ENCODE results near the gene INPP1.

INPP1 gene

GRCh38 chr2:190354003-190354690 lies 10.8 kb downstream of the INPP1 start:
- TF ChIP-seq TEAD4 (IDR thresholded peaks at IDR 0.05) (no peak), YY1 (IDR thresholded peaks at IDR 0.05; ENCODE audit: low read depth) (no peak), EGR1 (IDR thresholded peaks at IDR 0.05) (no peak), FOXM1 (IDR thresholded peaks at IDR 0.05; ENCODE audit: borderline replicate concordance, low read depth) (no peak), NFIC (IDR thresholded peaks at IDR 0.05) (no peak), CREB1 (IDR thresholded peaks at IDR 0.05; ENCODE audit: low read depth) (no peak), EP300 (IDR thresholded peaks at IDR 0.05; ENCODE audit: borderline replicate concordance) (no peak), ZBTB7A (IDR thresholded peaks at IDR 0.05; ENCODE audit: low read depth) (no peak), TAF1 (IDR thresholded peaks at IDR 0.05; ENCODE audit: low read depth) (no peak), TCF12 (IDR thresholded peaks at IDR 0.05; ENCODE audit: low read depth) (no peak), RAD21 (IDR thresholded peaks at IDR 0.05; ENCODE audit: low read depth) (no peak), REST (IDR thresholded peaks at IDR 0.05; ENCODE audit: low read depth) (no peak), CEBPB (IDR thresholded peaks at IDR 0.05) (no peak)
- TF ChIP-seq, protein P1, sequence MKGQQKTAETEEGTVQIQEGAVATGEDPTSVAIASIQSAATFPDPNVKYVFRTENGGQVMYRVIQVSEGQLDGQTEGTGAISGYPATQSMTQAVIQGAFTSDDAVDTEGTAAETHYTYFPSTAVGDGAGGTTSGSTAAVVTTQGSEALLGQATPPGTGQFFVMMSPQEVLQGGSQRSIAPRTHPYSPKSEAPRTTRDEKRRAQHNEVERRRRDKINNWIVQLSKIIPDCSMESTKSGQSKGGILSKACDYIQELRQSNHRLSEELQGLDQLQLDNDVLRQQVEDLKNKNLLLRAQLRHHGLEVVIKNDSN (IDR thresholded peaks at IDR 0.05) = no peak
- TF ChIP-seq, protein P2, sequence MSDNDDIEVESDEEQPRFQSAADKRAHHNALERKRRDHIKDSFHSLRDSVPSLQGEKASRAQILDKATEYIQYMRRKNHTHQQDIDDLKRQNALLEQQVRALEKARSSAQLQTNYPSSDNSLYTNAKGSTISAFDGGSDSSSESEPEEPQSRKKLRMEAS (IDR thresholded peaks at IDR 0.05) = no peak

DNA sequence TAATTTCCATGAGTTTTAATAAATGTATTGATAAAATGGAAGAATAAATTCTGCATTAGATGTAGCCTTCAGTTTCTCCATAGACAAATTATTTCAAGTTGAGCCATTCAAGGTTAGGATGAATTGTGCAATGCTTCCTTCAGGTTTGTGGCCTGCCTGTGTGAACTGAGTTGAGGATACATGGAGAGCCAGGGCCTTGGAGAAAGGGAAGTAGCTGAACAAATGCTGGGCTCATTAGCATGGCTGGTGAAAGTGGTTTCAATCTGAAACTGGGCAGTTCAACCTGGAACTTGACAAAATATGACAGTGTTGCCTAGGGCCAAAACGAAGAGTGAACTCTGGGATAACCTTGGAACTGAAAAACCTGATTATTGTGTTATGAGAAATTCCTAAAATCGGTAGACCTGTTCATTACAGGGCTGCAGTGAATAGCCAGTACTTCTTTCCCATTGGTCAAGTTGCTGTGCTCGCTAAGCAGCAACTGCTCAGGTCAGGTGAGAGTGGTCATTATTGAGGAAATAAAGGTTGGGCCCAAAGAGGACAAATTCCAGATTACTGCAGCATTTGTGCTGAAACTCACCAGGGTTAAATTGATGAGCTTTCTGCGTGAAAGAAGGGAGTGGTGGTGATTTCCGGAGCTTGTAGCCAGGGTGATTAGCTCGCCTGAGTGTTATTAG lies 12.7 kb downstream of the INPP1 start:
- TF ChIP-seq CEBPB (IDR thresholded peaks at IDR 0.05) (peak; percentile 38; the same call in 1 of the 2 replicates), ZBTB7A (IDR thresholded peaks at IDR 0.05; ENCODE audit: low read depth) (no peak), EGR1 (IDR thresholded peaks at IDR 0.05) (no peak)

GRCh38 chr2:190357600-190357999 lies 14.2 kb downstream of the INPP1 start:
- no peak for TF ChIP-seq FOXM1 (IDR thresholded peaks at IDR 0.05; ENCODE audit: borderline replicate concordance, low read depth)
- TF ChIP-seq TAF1 (IDR thresholded peaks at IDR 0.05; ENCODE audit: low read depth) = no peak
- TF ChIP-seq ZBTB7A (IDR thresholded peaks at IDR 0.05; ENCODE audit: low read depth) = no peak
- TF ChIP-seq EP300 (IDR thresholded peaks at IDR 0.05; ENCODE audit: borderline replicate concordance) = no peak
- no peak for TF ChIP-seq NFIC (IDR thresholded peaks at IDR 0.05)
- TF ChIP-seq TCF12 (IDR thresholded peaks at IDR 0.05; ENCODE audit: low read depth) = no peak
- no peak for TF ChIP-seq TEAD4 (IDR thresholded peaks at IDR 0.05)
- TF ChIP-seq, protein P2 (IDR thresholded peaks at IDR 0.05) = no peak
- no peak for TF ChIP-seq YY1 (IDR thresholded peaks at IDR 0.05; ENCODE audit: low read depth)
- no peak for TF ChIP-seq EGR1 (IDR thresholded peaks at IDR 0.05)

- TF ChIP-seq NFIC (IDR thresholded peaks at IDR 0.05) (no peak), EP300 (IDR thresholded peaks at IDR 0.05; ENCODE audit: borderline replicate concordance) (no peak)
Measured at GRCh38 chr2:190360561-190360960, 17.2 kb downstream of the INPP1 start.

DNA sequence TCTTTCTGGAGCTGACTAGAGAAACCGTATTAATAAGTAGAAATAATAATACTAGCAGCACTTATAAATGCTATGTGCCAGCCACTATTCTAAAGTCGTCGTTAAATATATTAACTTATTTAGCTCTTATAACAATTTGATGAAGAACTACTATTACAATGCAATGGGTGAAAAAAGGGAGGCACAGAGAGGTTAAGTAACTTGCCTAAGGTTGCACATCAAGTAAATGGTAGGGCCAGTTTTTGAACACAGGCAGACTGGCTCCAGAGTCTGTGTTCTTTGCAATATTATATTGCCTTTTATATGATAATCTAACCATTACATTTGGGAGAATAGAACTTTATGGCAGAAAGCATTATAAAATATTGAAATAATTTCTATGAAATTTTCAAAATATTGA lies 17.6 kb downstream of the INPP1 start:
- TF ChIP-seq TCF12 (IDR thresholded peaks at IDR 0.05; ENCODE audit: low read depth) (no peak), NFIC (IDR thresholded peaks at IDR 0.05) (no peak), RAD21 (IDR thresholded peaks at IDR 0.05; ENCODE audit: low read depth) (no peak), ZBTB7A (IDR thresholded peaks at IDR 0.05; ENCODE audit: low read depth) (no peak)
- TF ChIP-seq, protein P1 (IDR thresholded peaks at IDR 0.05) = no peak

DNA sequence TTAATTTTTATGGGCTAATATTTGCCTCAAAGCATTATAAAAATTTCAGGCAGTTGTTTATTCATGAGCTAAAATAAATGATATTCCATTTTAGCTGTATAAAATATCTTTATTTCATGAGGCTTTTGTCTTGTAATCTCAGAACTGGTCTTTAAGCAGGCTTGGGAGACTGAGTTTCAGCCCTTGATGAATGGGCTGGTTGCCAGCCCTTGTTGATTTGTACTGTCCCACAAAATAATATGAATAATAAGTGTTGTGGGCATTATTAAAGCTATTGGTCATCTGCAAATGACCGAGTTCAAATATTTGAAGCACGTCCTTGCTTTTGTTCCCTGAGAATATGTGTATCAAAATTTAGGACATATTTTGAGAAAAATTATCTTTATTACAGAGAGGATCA lies 18.2 kb downstream of the INPP1 start:
- TF ChIP-seq, protein P1 (IDR thresholded peaks at IDR 0.05) = no peak
- TF ChIP-seq, protein P2 (IDR thresholded peaks at IDR 0.05) = no peak
- no peak for TF ChIP-seq EGR1 (IDR thresholded peaks at IDR 0.05)
- TF ChIP-seq TCF12 (IDR thresholded peaks at IDR 0.05; ENCODE audit: low read depth) = no peak

DNA sequence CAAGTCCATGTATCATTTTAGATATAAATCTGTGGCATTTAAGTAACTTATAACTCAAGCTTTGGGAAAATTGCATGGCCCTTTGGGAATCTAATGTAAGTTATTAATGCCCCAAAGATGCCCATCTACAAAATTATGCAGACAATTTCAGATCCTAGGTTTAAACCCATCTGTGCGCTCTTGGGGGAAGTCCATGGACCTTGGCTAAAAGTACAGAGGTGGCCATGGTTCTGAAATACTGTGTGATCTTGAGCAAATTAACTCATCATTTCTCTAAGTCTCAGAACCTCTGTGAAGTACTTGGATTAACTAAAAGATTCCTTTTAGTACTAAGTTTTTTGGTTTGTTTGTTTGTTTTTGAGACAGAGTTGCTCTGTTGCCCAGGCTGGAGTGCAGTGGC lies 19.5 kb downstream of the INPP1 start:
- TF ChIP-seq TAF1 (IDR thresholded peaks at IDR 0.05; ENCODE audit: low read depth) = no peak
- TF ChIP-seq TEAD4 (IDR thresholded peaks at IDR 0.05) = no peak
- TF ChIP-seq NFIC (IDR thresholded peaks at IDR 0.05) = no peak
- TF ChIP-seq REST (IDR thresholded peaks at IDR 0.05; ENCODE audit: low read depth) = no peak
- TF ChIP-seq, protein P1 (IDR thresholded peaks at IDR 0.05) = no peak
- TF ChIP-seq CEBPB (IDR thresholded peaks at IDR 0.05) = no peak
- TF ChIP-seq YY1 (IDR thresholded peaks at IDR 0.05; ENCODE audit: low read depth) = no peak
- no peak for TF ChIP-seq RAD21 (IDR thresholded peaks at IDR 0.05; ENCODE audit: low read depth)
